Measurements from ENCODE around the gene CACNG3.
"Not testable (repeated sequence)": the region's sequence is repeated elsewhere in the genome, so short reads cannot be mapped to it uniquely, and the experiment has no call there.

CACNG3 gene

GRCh38 chr16:24255456-24256371 is at the start of gene CACNG3:
Gene CACNG3, plus strand, starts transcription at chr16:24256335. Its CDS starts 420 bp downstream, at chr16:24256755.
- DNase-seq (ENCODE audit: low read depth in 2 of 3, low spot score in 1 of 3), result peak; percentile 32 to 50 (median 34)

GRCh38 chr16:24206926-24207325 is 49.2 kb upstream of the CACNG3 start:
- DNase-seq (ENCODE audit: low read depth in 2 of 3, low spot score in 1 of 3), result no peak

DNA sequence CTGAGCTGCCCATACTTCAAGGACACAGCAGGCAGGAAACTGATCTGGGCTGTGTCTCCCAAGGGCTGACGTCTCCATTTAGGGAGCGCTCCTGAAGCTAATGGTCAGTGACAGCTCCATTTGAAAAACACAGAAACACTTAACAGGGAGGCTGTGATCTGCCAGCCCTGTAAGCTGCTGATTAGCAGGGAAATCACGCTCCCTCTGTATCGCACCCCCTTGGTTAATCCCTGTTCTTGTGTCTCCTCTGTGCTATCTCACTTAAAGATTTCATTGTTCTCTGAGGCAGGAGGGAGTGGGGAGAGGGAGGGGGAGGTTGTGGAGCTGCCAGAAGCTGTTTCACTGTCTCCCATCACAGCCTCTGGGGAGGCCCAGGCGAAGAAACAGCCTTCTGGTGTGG is 47.4 kb upstream of the CACNG3 start:
- DNase-seq (ENCODE audit: low read depth in 2 of 3, low spot score in 1 of 3), result no peak

DNA sequence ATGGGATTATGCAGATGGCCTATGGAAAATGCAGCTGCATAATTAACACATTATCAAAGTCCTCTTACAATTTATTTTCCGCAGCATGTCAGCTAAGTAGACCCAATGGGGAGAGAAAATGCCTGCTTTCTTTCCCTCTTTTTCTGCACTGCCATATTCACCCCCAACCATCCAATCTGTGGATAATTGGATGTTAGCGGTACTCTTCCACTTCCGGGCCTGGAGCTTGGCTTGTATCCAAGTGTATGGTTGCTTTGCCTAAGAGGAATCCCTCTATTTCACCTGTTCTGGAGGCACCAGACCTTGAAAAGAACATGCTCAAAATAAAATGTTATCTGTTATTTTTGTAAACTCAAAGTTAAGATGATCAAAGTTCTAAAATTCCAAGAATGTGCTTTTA is 41.1 kb upstream of the CACNG3 start:
- no peak for DNase-seq (ENCODE audit: low read depth in 2 of 3, low spot score in 1 of 3)

DNA sequence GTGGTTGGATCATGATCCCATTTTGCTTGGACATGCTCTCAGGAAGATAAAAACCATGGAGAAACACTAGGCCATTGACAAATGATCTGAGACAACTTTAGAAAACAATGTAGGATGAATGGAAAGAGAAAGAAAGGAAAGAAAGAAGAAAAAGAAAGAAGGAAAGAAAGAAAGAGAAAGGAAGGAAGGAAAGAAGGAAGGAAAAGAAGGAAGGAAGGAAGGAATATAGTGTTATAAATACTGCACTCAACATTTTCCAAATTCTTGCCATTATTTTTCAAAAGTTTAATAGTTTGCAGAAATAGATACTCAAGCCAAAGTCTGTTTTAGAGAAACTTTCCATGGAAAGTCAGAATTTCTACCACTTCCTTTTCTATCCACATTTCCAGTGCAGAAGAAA is 39.2 kb upstream of the CACNG3 start:
- DNase-seq (ENCODE audit: low read depth in 2 of 3, low spot score in 1 of 3), result no peak

GRCh38 chr16:24217461-24217860 is 38.7 kb upstream of the CACNG3 start:
- no peak for DNase-seq (ENCODE audit: low read depth in 2 of 3, low spot score in 1 of 3)

- DNase-seq (ENCODE audit: low read depth in 2 of 3, low spot score in 1 of 3), result no peak
Observed at GRCh38 chr16:24218299-24218698, 37.8 kb upstream of the CACNG3 start.

DNA sequence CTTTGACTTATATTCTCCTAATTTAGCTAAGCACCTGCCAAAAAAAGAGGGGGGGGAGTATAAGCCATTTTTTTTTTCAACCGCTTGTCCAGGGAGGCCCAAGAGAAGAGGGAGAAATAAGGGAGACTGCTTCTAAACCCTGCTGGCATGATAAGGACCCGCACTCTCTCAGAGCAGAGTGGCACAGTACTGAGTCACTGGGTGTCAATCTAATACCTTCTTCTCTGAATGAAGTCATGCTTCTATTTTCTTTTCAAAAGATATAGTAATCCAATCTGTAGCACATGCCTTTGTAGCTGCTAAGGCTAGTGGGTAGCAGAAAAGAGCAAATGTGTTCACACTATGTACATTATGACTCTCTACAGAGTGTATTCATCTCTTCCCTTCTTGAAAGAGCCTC is 34.9 kb upstream of the CACNG3 start:
- no peak for DNase-seq (ENCODE audit: low read depth in 2 of 3, low spot score in 1 of 3)

- DNase-seq (ENCODE audit: low read depth in 2 of 3, low spot score in 1 of 3), result no peak
Observed at GRCh38 chr16:24228514-24228913, 27.6 kb upstream of the CACNG3 start.

GRCh38 chr16:24232936-24233335 is 23.2 kb upstream of the CACNG3 start:
- DNase-seq (ENCODE audit: low read depth in 2 of 3, low spot score in 1 of 3), result no peak

DNA sequence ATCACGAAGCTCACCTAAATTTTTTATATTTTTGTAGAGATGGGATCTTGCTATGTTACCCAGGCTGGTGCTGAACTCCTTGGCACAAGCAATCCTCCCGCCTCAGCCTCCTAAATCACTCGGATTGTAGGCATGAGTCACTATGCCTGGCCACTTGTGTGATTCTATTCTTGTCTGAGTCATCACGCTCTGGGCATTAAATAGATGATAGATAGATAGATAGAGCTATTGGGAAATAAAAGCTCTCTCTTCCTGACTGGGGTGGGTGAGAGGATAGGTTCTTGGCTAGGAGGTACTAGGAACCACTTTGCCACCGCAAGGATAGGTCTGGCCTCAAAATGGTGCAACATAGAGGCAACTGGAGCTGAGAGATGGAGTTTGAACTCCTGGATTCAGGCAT is 21.4 kb upstream of the CACNG3 start:
- DNase-seq (ENCODE audit: low read depth in 2 of 3, low spot score in 1 of 3), result no peak

GRCh38 chr16:24235806-24236205 is 20.3 kb upstream of the CACNG3 start:
- no peak for DNase-seq (ENCODE audit: low read depth in 2 of 3, low spot score in 1 of 3)

DNA sequence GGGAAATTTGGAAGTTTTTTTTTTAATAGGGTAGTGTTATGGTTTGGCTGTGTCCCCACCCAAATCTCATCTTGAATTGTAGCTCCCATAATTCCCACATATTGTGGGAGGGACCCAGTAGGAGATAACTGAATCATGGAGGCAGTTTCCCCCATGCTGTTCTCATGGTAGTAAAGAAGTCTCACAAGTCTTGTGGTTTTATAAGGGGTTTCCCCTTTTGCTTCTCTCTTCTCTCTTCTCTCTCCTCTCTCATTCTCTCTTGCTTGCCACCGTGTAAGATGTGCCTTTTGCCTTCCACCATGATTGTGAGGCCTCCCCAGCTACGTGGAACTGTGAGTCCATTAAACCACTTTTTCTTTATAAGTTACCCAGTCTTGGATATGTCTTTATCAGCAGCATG is 17.3 kb upstream of the CACNG3 start:
- DNase-seq (ENCODE audit: low read depth in 2 of 3, low spot score in 1 of 3), result not testable (repeated sequence)

DNA sequence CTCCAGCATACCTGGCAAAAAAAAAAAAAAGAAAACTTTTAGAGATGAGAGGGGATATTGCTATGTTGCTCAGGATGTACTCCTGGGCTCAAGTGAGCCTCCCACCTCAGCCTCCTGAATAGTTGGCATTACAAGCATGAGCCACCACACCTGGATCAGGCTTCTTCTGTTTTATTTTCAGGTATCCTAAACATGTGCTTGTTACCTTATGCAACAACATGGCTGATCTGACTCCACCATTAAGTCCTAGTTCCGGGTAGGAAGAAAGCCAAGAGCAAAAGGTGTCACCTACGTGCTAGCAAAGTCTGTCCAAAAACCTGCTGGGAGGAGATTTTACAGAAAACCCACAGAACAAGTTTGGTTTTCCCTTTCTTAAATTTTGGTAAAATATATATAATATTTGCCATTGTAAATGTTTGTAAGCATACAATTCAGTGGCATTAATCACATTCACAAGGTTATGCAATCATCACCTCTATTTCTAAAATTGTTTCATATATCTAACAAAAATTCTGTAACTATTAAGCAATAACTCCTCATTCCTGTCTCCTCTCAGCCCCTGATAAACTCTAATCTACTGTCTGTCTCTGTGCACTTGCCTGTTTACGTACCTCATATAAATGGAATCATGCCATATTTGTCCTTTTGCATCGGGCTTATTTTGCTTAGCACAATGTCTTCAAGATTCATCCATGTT is 9.1 kb upstream of the CACNG3 start:
- DNase-seq (ENCODE audit: low read depth in 2 of 3, low spot score in 1 of 3), result no peak

- DNase-seq (ENCODE audit: low read depth in 2 of 3, low spot score in 1 of 3), result peak; percentile 8 to 34 (median 11)
Observed at GRCh38 chr16:24253192-24253591, 2.9 kb upstream of the CACNG3 start.

GRCh38 chr16:24257958-24258357 is 1.8 kb downstream of the CACNG3 start:
- DNase-seq (ENCODE audit: low read depth in 2 of 3, low spot score in 1 of 3), result no peak

DNA sequence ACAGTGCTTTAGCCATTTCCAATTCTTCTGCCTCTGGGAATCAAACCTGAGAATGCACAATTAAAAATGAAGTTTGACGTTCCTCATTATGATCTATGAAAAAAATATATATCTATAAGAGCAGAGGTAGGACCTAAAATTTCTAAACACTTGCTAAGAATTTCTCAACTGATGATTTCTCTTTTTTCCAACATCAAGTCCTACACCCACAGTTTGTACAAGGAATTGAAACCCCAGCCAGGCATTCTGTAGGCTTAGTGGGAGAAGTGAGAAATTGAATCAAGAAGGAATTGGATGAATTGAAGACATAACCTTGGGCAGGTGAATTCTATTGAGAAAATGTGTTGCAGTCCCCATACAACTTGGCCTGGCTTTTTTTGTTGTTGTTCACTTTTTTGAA is 2.7 kb downstream of the CACNG3 start:
- DNase-seq (ENCODE audit: low read depth in 2 of 3, low spot score in 1 of 3), result no peak

DNA sequence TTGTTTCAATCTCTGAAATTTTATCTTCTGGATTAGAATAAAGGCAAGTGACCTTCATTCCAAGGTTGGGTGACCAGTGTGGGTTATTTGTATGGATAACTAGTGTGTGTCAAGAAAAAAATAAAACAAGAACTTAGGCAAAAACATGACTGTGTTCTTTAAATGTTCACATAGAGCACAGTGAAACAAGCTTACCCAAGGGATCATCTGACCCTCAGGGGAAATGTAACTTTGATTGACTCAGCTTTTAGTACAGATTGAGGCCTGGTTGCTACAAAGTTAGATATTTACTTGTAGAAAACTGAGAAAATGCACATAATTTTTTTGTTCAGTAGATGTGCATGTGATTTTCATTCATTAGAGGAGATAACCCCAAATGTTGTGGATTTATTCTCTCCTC is 6.7 kb downstream of the CACNG3 start:
- no peak for DNase-seq (ENCODE audit: low read depth in 2 of 3, low spot score in 1 of 3)

GRCh38 chr16:24270721-24271442 is 14.7 kb downstream of the CACNG3 start:
- no peak for DNase-seq (ENCODE audit: low read depth in 2 of 3, low spot score in 1 of 3)

DNA sequence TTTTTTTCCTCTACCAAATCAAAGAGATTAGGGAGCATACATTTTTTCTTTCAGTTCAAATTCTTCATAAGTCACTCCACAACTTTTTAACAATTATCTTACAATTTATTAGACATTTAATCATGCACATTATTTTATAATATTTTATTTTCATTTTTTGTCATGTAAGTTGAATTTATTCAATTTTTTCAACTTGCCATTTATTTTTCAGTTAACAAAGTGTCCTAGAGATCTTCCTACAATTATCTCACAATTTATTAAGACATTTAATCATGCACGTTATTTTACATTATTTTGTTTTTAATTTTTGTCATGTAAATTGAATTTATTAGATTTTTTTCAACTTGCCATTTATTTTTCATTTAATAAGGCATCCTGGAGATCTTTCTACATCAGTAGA is 16.2 kb downstream of the CACNG3 start:
- DNase-seq (ENCODE audit: low read depth in 2 of 3, low spot score in 1 of 3), result no peak

GRCh38 chr16:24273508-24274182 is 17.5 kb downstream of the CACNG3 start:
- DNase-seq (ENCODE audit: low read depth in 2 of 3, low spot score in 1 of 3), result no peak
